HCT116 (cell line): Measurements from ENCODE around the gene HSH2D. TPM values are rescaled to one million over a fixed set of nuclear protein-coding genes. Genes with fewer than 3 reads are reported as not detected.

Source experiments
- ATAC-seq: fragments of 200-7000 bp; cut with Tn5 transposase; 2 replicates; pipeline ENCODE4 v1.9.1; 2020; ENCODE audit warnings: mild to moderate bottlenecking, moderate library complexity
- BruUV-seq: library from RNA; stranded (reverse); fragments of 400-500 nt; replicated peaks from 2 replicates; lab custom pipeline; 2021; lab: Mats Ljungman, UMichigan
- CTCF ChIA-PET: fragments of 300-600 bp; sonication (Branson Sonifier 250); formaldehyde crosslinking; loops from one replicate; lab custom pipeline; 2021; ENCODE audit warnings: antibody characterized with exemption; lab: Charles Lee
- POLR2A ChIA-PET: fragments of 300-600, 350-600 bp; sonication (Branson Sonifier 250); formaldehyde crosslinking; loops from one replicate; lab custom pipeline; 2021; ENCODE audit warnings: antibody characterized with exemption; lab: Charles Lee
- RAD21 ChIA-PET, 2 experiments: fragments of 300-600 bp; sonication (Branson Sonifier 250); formaldehyde crosslinking; loops; one replicate each; lab custom pipeline; 2023; ENCODE audit warnings: low total read pairs in 2 of 2; ENCODE audit not compliant: uncharacterized antibody in 2 of 2, unreplicated experiment in 2 of 2, low non-redundant PET in 1 of 2; lab: Charles Lee
- DNase-seq: peaks from one replicate; pipeline ENCODE4 v3.0.0-alpha.2; 2010; ENCODE audit warnings: low read depth, low spot score
- H2AFZ ChIP-seq: fragments of 200-600 bp; shearing (Covaris generic), sonication (generic); 2 replicates; pipeline ENCODE4 v1.6.1; 2017; ENCODE audit warnings: low read depth, mixed run types, mixed read lengths, antibody characterized with exemption, low read length; ENCODE audit not compliant: poor library complexity, severe bottlenecking
- H3K27ac ChIP-seq: 2 replicates; pipeline ENCODE4 v1.5.1; 2012; ENCODE audit warnings: low read depth, low read length
- H3K27me3 ChIP-seq: fragments of 200-600 bp; sonication (generic); 2 replicates; pipeline ENCODE4 v1.6.1; 2016; ENCODE audit warnings: mixed run types, low read length, mixed read lengths; ENCODE audit not compliant: insufficient read depth
- H3K36me3 ChIP-seq, 2 experiments: fragments of 200-500 bp in 1 of 2; fragments of 200-600 bp in 1 of 2; sonication (Bioruptor generic) in 1 of 2; sonication (generic) in 1 of 2; 2 replicates each; pipeline versions ENCODE4 v1.5.1 to v1.6.1; 2014 to 2016; ENCODE audit warnings: low read length in 2 of 2, inconsistent platforms in 1 of 2, mixed read lengths in 1 of 2, mixed run types in 1 of 2; ENCODE audit not compliant: insufficient read depth in 2 of 2, control insufficient read depth in 1 of 2
- H3K4me1 ChIP-seq, 2 experiments: fragments of 200-600 bp in 1 of 2; sonication (generic) in 1 of 2; 2 replicates each; pipeline versions ENCODE4 v1.5.1 to v1.6.1; 2012 to 2017; ENCODE audit warnings: low read length in 2 of 2, inconsistent platforms in 1 of 2, mild to moderate bottlenecking in 1 of 2, mixed read lengths in 1 of 2, mixed run types in 1 of 2, moderate library complexity in 1 of 2; ENCODE audit not compliant: insufficient read depth in 2 of 2, control insufficient read depth in 1 of 2
- H3K4me2 ChIP-seq: fragments of 200-600 bp; sonication (generic); 2 replicates; pipeline ENCODE4 v1.6.1; 2017; ENCODE audit warnings: mixed run types, low read length, mixed read lengths
- H3K4me3 ChIP-seq, 2 experiments: fragments of 200-600 bp in 1 of 2; sonication (generic) in 1 of 2; replicated peaks in 1 of 2; 2 replicates each; pipeline ENCODE4 v1.5.1; 2011 to 2016; ENCODE audit warnings: low read length in 2 of 2, control low read depth in 1 of 2, low read depth in 1 of 2, mild to moderate bottlenecking in 1 of 2, mixed read lengths in 1 of 2, mixed run types in 1 of 2
- H3K79me2 ChIP-seq: fragments of 200-600 bp; sonication (generic); 2 replicates; pipeline ENCODE4 v1.6.1; 2017; ENCODE audit warnings: mild to moderate bottlenecking, mixed run types, low read length, moderate library complexity, mixed read lengths; ENCODE audit not compliant: insufficient read depth
- H3K9ac ChIP-seq: fragments of 200-600 bp; sonication (generic); 2 replicates; pipeline ENCODE4 v1.6.1; 2016; ENCODE audit warnings: low read length, mixed read lengths
- H3K9me2 ChIP-seq: fragments of 200-600 bp; sonication (generic), shearing (Covaris generic); 2 replicates; pipeline ENCODE4 v1.6.1; 2017; ENCODE audit warnings: mixed run types, mild to moderate bottlenecking, moderate library complexity; ENCODE audit not compliant: insufficient read depth
- H3K9me3 ChIP-seq, 2 experiments: fragments of 200-500 bp in 1 of 2; fragments of 200-600 bp in 1 of 2; sonication (Bioruptor generic) in 1 of 2; sonication (generic) in 1 of 2; 2 replicates each; pipeline ENCODE4 v1.6.1; 2014 to 2017; ENCODE audit warnings: low read length in 2 of 2, mixed read lengths in 2 of 2, inconsistent platforms in 1 of 2, low read depth in 1 of 2, mild to moderate bottlenecking in 1 of 2, mixed run types in 1 of 2, moderate library complexity in 1 of 2; ENCODE audit not compliant: control insufficient read depth in 1 of 2, insufficient read depth in 1 of 2
- H4K20me1 ChIP-seq: fragments of 200-600 bp; sonication (generic), shearing (Covaris generic); 2 replicates; pipeline ENCODE4 v1.6.1; 2017; ENCODE audit warnings: mixed run types, mild to moderate bottlenecking, moderate library complexity; ENCODE audit not compliant: insufficient read depth
- CBX3 ChIP-seq: IDR thresholded peaks from 2 replicates; pipeline ENCODE4 v1.6.1; 2012; ENCODE audit warnings: low read depth
- CEBPB ChIP-seq: IDR thresholded peaks from 2 replicates; pipeline ENCODE4 v1.6.1; 2012; ENCODE audit warnings: low read depth
- ELF1 ChIP-seq: IDR thresholded peaks from 2 replicates; pipeline ENCODE4 v1.6.1; 2012; ENCODE audit warnings: low read depth, borderline replicate concordance
- EZH2 ChIP-seq: fragments of 200-600 bp; sonication (generic); IDR thresholded peaks from 2 replicates; pipeline ENCODE4 v1.6.1; 2017; ENCODE audit warnings: antibody characterized with exemption, mixed run types
- JUND ChIP-seq: IDR thresholded peaks from 2 replicates; pipeline ENCODE4 v1.6.1; 2012
- POLR2AphosphoS5 ChIP-seq: IDR thresholded peaks from 2 replicates; pipeline ENCODE4 v1.6.1; 2011; ENCODE audit warnings: mild to moderate bottlenecking, low read depth, low read length, moderate library complexity
- RAD21 ChIP-seq: IDR thresholded peaks from 2 replicates; pipeline ENCODE4 v1.6.1; 2012; ENCODE audit warnings: low read depth, mild to moderate bottlenecking
- SIN3A ChIP-seq: IDR thresholded peaks from 2 replicates; pipeline ENCODE4 v1.6.1; 2012; ENCODE audit warnings: low read depth
- SP1 ChIP-seq: IDR thresholded peaks from 2 replicates; pipeline ENCODE4 v1.6.1; 2012; ENCODE audit warnings: low read depth
- TCF7L2 ChIP-seq: IDR thresholded peaks from 2 replicates; pipeline ENCODE4 v1.7.0; 2011; ENCODE audit warnings: borderline replicate concordance, inconsistent platforms; ENCODE audit not compliant: insufficient read depth, insufficient read length; ENCODE audit errors: extremely low read depth
- YY1 ChIP-seq: IDR thresholded peaks from 2 replicates; pipeline ENCODE4 v1.6.1; 2011; ENCODE audit warnings: low read length, low read depth, moderate library complexity, mild to moderate bottlenecking; ENCODE audit not compliant: insufficient replicate concordance; ENCODE audit errors: extremely low read depth
- ZFX ChIP-seq: fragments of 450-650 bp; IDR thresholded peaks from 2 replicates; pipeline ENCODE4 v1.6.1; 2017
- ZNF274 ChIP-seq: fragments of 200-500 bp; sonication (Bioruptor generic); IDR thresholded peaks from 2 replicates; pipeline ENCODE4 v1.6.1; 2014; ENCODE audit warnings: mild to moderate bottlenecking, low read depth, low read length, inconsistent platforms
- intact Hi-C: fragments of 100-400 bp; cut with micrococcal nuclease; formaldehyde crosslinking; loops from 2 replicates; pipeline ENCODE4 v1.10.0; 2022
- total RNA-seq: library from RNA; stranded (reverse); gene quantifications from one replicate; pipeline ENCODE4 v1.2.1, GENCODE V29; 2021; ENCODE audit not compliant: unreplicated experiment
- TF ChIP-seq, protein P1 (sequence below): IDR thresholded peaks from 2 replicates; pipeline ENCODE4 v1.6.1; 2011; ENCODE audit warnings: mild to moderate bottlenecking, low read length, moderate library complexity; ENCODE audit not compliant: insufficient replicate concordance; ENCODE audit errors: extremely low read depth
- TF ChIP-seq, protein P2 (sequence below): IDR thresholded peaks from 2 replicates; pipeline ENCODE4 v1.6.1; 2012
- TF ChIP-seq, protein P3 (sequence below): IDR thresholded peaks from 2 replicates; pipeline ENCODE4 v1.6.1; 2012; ENCODE audit warnings: low read depth
- TF ChIP-seq, protein P4 (sequence below): IDR thresholded peaks from 2 replicates; pipeline ENCODE4 v1.6.1; 2012

The HSH2D gene
- total RNA-seq, 1 experiment from 2014 or later: 21.4 TPM

DNA sequence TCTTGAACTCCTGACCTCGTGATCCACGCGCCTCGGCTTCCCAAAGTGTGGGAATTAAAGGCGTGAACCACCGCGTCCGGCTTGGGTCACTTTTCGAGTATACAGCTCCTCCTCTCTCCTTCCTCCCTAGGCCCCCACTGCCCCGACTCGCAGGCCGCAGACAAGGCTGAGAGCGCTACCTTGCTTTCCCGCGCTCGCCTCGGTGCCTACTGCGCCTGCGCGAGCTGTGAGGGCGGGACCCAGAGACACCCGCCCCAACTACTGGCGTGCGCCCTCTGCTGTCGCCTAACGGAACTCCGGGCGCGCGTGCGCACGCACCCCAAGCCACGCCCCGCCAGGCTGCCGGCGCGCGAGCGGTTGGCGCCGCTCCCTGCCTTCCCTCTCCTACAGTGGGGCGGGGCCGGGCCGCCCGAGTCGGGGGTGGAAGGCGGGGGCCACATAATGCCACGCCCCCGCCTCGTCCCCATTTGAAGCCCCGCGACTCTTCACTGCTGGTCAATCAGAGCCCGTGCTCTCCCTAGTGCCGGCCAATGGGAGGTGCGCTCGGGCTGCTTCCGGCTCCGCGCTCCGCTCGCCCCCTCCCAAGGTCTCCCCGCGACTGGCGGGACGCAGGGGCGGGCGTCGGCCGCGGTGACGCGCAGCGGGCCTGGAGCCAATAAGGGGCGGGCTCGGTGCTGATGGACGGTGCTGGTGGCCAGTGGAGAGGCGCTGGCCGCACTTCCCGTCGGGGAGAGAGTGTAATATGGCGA lies 32.2 kb upstream of the HSH2D start, which contains the start of gene RAB8A:
Gene RAB8A (plus strand): TSS at position 730 of the 749 bp plus-strand sequence. CDS start 13 bp downstream, at position 743.
- Histone ChIP-seq H3K4me3 (peak within 1 kb of the TSS; percentile 74 to 97), H2AFZ (no peak within 1 kb of the TSS)
- intact Hi-C loops: loop anchor here (1.0 to 2.0 kb wide), 3 partner anchors 49 to 71 kb away; no protein-coding TSS in a partner anchor
- TF ChIP-seq ZNF274: no peak
- TF ChIP-seq CEBPB: no peak
- TF ChIP-seq, protein P1, sequence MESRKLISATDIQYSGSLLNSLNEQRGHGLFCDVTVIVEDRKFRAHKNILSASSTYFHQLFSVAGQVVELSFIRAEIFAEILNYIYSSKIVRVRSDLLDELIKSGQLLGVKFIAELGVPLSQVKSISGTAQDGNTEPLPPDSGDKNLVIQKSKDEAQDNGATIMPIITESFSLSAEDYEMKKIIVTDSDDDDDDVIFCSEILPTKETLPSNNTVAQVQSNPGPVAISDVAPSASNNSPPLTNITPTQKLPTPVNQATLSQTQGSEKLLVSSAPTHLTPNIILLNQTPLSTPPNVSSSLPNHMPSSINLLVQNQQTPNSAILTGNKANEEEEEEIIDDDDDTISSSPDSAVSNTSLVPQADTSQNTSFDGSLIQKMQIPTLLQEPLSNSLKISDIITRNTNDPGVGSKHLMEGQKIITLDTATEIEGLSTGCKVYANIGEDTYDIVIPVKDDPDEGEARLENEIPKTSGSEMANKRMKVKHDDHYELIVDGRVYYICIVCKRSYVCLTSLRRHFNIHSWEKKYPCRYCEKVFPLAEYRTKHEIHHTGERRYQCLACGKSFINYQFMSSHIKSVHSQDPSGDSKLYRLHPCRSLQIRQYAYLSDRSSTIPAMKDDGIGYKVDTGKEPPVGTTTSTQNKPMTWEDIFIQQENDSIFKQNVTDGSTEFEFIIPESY: no peak
- TF ChIP-seq ELF1: peak; percentile 72; the same call in 1 of the 2 replicates
- peak; percentile 43 for TF ChIP-seq POLR2AphosphoS5
- TF ChIP-seq, protein P2, sequence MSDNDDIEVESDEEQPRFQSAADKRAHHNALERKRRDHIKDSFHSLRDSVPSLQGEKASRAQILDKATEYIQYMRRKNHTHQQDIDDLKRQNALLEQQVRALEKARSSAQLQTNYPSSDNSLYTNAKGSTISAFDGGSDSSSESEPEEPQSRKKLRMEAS: peak; percentile 92
- TF ChIP-seq RAD21: peak; percentile 78
- peak; percentile 88 for TF ChIP-seq TCF7L2
- peak; percentile 98 for TF ChIP-seq SP1
- TF ChIP-seq JUND: no peak
- no peak for TF ChIP-seq SIN3A
- TF ChIP-seq CBX3: peak; percentile 76
- peak; percentile 84 for TF ChIP-seq YY1
- TF ChIP-seq, protein P3, sequence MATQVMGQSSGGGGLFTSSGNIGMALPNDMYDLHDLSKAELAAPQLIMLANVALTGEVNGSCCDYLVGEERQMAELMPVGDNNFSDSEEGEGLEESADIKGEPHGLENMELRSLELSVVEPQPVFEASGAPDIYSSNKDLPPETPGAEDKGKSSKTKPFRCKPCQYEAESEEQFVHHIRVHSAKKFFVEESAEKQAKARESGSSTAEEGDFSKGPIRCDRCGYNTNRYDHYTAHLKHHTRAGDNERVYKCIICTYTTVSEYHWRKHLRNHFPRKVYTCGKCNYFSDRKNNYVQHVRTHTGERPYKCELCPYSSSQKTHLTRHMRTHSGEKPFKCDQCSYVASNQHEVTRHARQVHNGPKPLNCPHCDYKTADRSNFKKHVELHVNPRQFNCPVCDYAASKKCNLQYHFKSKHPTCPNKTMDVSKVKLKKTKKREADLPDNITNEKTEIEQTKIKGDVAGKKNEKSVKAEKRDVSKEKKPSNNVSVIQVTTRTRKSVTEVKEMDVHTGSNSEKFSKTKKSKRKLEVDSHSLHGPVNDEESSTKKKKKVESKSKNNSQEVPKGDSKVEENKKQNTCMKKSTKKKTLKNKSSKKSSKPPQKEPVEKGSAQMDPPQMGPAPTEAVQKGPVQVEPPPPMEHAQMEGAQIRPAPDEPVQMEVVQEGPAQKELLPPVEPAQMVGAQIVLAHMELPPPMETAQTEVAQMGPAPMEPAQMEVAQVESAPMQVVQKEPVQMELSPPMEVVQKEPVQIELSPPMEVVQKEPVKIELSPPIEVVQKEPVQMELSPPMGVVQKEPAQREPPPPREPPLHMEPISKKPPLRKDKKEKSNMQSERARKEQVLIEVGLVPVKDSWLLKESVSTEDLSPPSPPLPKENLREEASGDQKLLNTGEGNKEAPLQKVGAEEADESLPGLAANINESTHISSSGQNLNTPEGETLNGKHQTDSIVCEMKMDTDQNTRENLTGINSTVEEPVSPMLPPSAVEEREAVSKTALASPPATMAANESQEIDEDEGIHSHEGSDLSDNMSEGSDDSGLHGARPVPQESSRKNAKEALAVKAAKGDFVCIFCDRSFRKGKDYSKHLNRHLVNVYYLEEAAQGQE: no peak
- TF ChIP-seq, protein P4, sequence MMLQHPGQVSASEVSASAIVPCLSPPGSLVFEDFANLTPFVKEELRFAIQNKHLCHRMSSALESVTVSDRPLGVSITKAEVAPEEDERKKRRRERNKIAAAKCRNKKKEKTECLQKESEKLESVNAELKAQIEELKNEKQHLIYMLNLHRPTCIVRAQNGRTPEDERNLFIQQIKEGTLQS: no peak
- TF ChIP-seq EZH2: no peak
- TF ChIP-seq ZFX: peak; percentile 53; the same call in 1 of the 2 replicates

More for the DNA sequence above, 32.2 kb upstream of the HSH2D start, which contains the start of gene RAB8A:
- ATAC-seq (peak; percentile 95), DNase-seq (peak; percentile 97)
- Histone ChIP-seq H3K79me2 (peaks cover 46% of the 10 kb centered on the region), H3K36me3 (peaks cover 0 to 9% of the 10 kb centered on the region in 2 experiments; a peak in 3 of 4 replicates), H3K4me1 (peaks cover 14 to 37% of the 10 kb centered on the region in 2 experiments), H3K4me2 (peak within 1 kb of the TSS; percentile 99), H3K27me3 (no peaks in the 10 kb centered on the region), H3K9ac (peak within 1 kb of the TSS; percentile 99), H4K20me1 (no peaks in the 10 kb centered on the region), H3K9me2 (no peaks in the 10 kb centered on the region), H3K27ac (peak within 1 kb of the TSS; percentile 88), H3K9me3 (no peaks in the 10 kb centered on the region)
- POLR2A ChIA-PET: no interaction called here
- BruUV-seq: no TSS peak
- CTCF ChIA-PET: interaction anchor here (0.6 to 2.7 kb wide), 12 partner anchors 8 to 482 kb away, joined by 3 to 17 read pairs (median 3); partner anchors contain the start of genes FAM32A, HSH2D and TPM4
- RAD21 ChIA-PET: interaction anchor here in 1 of 2 experiments (1.3 kb wide), 1 partner anchor 70 kb away, joined by 5 read pairs; no protein-coding TSS in a partner anchor
